Caki2 (cell line): ENCODE results near the gene TNNT3. TPM values are rescaled to one million over a fixed set of nuclear protein-coding genes. Genes with fewer than 3 reads are reported as not detected.

Source experiments
- DNase-seq: peaks from one replicate; pipeline ENCODE4 v3.0.0-alpha.2; 2015; ENCODE audit warnings: low read depth
- in situ Hi-C: cut with HindIII; loops from 2 replicates; pipeline ENCODE4 v1.10.0; 2016; ENCODE audit warnings: low sequenced_read_pairs, low pct_unique_long_range_greater_than_20kb, mixed read lengths
- total RNA-seq: library from RNA; depleted of rRNA; stranded (reverse); fragments of >200 nt; shearing (Covaris generic); gene quantifications from 2 replicates; pipeline ENCODE4 v1.2.3, GENCODE V29; 2014; ENCODE audit warnings: low replicate concordance

Gene TNNT3
- total RNA-seq, 1 experiment from 2014 or later, result not detected

- no peak for DNase-seq
- in situ Hi-C loops, result no loop called here
These were observed 9.0 kb downstream of the TNNT3 start for GRCh38 chr11:1928470-1928890.

DNA sequence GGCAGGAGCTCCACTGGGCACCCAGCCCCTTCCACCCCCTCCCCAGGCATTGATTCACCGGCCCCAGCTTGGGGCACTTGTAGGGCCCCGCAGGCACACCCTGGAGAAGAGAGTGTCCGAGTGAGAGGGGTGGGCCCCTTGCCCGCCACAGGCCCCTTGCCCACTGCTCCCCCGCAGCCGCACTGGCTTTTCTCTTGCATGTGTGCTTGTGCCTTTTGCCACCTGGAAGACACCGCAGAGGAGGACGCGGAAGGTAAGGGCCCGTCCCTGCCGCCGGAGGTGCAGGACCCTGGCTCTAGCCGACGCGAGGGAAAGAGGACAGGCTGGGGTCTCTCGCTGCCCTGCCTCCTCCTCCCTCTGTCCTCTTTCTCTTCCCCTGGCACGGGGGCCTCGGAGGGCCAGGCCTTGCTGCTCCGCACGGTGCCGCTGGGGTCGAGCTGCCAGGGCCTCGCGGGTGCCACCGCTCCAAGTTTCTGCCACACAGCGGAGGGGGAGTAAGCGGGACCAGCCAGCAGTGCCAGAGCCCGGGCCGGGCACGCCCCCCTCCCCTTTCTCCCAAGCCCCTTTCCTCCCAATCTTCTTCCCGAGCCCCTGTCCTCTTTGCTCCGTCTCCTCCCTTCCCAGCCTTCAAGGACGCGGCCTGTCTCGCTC lies 9.5 kb downstream of the TNNT3 start:
- no peak for DNase-seq
- in situ Hi-C loops, result no loop called here

DNA sequence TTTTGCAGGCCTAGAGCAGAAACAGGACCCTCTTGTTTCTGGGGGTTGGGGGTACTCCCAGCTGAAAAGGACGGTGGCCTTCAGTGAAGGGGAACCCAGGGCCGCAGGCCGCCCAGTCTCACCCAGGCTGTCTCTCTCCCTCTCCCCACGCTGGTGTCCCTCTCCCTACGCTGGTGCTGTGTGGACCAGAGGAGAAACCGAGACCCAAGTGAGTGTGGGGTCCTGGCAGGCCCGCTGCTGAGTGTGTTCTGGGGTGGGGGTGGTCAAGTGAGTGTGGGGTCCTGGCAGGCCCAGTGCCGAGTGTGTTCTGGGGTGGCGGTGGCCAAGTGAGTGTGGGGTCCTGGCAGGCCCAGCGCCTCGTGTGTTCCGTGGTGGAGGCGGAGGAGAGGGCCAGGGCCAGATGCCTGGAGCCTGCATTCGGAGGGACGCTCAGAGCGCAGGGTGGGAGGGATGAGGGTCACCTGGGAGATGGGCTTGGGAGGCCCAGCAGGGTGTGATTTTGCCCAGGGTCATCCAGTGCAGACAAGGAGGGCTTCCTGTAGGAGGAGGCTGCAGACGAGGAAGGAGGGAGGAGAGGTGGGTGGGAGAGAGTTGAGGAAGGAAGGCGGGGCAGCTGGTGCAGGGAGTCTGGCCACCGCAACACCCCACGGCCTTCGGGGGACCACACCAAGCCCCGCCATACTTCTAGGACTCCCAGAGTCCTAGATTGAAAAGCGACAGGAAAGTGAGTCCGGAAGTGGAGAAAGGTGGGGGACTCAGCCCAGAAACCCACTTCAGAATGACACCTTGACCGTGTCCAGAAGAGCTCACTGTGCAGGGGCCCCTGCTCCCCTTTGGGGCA lies 10.3 kb downstream of the TNNT3 start:
- in situ Hi-C loops, result no loop called here
- no peak for DNase-seq

DNA sequence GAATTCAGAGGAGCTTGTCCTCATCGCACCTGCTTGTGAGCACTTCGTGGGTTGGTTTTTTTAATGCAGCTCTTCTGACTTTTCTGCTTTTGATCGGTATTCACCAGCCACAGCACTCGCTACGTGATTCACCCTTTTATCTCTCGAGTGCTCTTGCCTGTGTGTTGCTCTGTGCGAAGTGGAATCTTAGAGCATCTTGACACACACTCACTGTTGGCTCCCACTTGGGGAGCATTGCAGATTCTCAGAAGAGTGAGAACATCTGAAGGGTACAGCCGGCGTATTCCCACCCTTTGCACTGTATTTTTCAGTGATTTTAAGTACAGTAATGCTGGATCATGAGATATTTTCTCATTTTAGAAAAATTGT lies 10.9 kb downstream of the TNNT3 start:
- no peak for DNase-seq
- in situ Hi-C loops, result no loop called here

DNA sequence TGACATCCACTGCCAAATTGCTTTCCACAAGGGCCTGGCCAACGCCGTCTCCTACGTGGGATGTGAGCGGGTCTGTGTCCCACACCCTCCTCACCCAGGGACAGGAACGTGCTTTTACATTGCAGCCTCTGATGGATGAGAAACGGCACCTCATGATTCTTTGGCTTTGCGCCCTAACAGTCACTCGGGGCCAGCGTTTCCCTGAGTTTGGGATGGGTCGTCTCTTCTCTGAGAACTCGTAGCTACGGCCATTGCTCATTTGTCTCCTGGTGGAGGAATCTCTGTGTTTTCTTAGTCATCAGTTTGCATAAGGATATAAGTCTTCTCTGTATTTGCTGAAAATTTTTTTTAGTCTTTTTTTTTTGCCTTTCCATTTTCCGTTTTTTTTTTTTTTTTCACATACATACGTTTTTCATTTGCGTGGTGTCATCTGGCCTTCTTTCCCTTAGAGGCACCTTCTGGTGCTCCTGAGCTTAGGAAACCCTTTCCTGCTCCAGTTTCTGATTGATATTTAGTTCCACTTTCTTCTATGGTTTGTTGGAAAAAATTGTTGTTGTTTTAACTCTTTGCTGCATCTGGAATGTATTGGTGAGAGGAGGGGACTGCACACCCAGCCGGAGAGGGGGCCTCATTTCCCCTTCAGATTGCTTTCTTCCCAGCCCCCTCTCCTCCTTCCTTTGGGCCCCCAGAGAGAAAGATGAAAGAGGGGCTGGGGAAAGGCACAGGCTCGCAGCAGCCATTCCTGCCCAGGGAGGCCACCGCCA lies 12.0 kb downstream of the TNNT3 start:
- no peak for DNase-seq
- in situ Hi-C loops, result no loop called here

GRCh38 chr11:1932105-1932480 lies 12.6 kb downstream of the TNNT3 start:
- in situ Hi-C loops, result no loop called here
- no peak for DNase-seq

DNA sequence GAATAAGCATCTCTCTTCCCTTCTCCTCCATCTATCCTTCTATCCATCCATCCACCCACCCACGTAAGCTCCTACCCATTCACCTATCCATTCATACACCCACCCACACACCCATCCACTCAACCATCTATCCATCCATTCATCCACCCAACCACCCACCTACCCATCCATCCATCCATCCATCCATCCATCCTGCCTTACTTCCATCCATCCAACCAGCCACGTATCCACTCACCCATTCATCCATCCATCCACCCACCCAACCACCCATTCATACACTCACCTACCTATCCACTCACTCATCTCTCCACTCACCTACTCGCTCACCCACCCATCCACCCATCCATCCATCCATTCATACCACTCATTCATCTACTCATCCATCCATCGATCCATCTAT lies 13.2 kb downstream of the TNNT3 start:
- no peak for DNase-seq
- in situ Hi-C loops, result no loop called here

DNA sequence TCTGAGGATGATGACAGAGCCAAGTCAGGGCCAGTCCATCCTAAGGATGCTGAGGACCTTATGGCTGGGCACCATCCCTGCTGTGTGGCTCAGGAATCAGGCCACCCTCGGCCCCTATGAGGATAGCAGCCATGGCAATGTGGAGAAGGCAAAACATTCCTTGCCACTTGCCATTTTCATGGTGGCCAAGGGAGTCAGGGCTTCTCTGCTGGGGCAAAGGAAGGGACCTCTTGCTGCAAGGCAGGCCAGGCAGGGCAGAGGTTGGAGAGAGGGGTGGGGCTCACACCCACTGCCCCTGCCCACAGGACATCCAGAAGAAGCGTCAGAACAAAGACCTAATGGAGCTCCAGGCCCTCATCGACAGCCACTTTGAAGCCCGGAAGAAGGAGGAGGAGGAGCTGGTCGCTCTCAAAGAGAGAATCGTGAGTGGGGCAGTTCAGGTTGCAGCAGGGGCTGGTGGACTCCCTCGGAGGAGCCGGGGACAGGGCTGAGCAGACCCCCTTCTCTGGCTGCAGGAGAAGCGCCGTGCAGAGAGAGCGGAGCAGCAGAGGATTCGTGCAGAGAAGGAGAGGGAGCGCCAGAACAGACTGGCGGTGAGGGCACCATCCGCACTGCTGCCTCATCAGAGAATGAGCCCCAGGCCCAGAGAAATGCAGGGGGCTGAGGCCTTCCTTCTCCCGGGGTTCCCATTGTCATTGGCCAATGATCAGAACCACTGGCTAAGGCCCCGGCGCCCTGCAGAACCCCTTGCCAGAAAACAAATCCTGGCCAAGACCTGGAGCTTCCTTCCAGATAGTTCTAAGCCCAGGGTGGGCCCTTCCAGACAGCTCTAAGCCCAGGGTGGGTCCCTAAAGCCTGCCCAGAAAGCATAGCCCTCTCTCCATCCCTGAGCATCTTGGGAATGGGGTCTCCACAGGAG lies 14.2 kb downstream of the TNNT3 start:
- DNase-seq, result no peak
- in situ Hi-C loops, result no loop called here

GRCh38 chr11:1934335-1935155 lies 15.0 kb downstream of the TNNT3 start:
- no peak for DNase-seq
- in situ Hi-C loops, result no loop called here

DNA sequence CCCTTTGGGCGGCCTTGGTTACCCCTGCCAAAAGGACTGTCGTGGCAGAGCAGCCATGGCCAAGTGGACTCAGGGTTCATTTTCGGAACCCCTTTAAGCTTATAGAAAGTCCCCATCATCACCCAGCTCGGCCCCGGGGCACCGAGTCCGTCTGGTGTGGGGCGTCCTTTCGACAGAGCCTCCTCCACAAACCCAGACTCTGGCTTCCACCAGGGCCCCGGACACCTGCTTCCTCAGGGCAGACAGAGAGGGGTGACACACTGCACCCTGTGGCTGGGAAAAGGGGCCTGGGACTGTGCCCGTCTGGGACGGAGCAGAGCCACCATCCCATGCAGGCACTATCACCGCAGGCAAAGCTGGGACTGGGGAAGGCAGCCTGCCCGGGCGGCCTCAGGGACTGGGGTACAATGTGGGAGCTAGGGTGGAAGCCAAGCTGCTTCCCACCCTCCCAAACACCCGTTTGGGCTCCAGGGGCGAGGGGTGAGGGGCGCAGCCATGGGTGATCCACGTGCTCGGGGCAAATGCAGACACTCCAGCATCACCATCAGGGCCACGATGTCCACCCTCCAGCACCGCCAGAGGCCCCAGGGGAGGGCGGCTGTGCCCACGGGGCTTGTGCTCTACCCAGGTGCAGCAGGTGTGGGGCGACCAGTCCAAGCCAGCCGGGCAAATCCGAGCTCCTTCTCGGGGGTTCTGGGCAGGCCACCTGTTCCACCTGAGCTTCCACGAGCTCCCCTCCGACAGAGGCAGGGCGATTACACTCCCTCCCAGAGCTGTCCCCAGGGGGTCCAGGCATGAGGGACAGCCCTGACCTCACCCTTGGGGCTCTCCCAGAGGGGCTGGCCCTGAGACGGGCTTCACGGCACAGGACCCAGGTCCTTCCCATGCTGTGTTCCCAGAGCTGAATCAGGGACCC lies 15.9 kb downstream of the TNNT3 start:
- in situ Hi-C loops, result no loop called here
- DNase-seq, result no peak

GRCh38 chr11:1936072-1936780 lies 16.7 kb downstream of the TNNT3 start:
- no peak for DNase-seq
- in situ Hi-C loops, result no loop called here

DNA sequence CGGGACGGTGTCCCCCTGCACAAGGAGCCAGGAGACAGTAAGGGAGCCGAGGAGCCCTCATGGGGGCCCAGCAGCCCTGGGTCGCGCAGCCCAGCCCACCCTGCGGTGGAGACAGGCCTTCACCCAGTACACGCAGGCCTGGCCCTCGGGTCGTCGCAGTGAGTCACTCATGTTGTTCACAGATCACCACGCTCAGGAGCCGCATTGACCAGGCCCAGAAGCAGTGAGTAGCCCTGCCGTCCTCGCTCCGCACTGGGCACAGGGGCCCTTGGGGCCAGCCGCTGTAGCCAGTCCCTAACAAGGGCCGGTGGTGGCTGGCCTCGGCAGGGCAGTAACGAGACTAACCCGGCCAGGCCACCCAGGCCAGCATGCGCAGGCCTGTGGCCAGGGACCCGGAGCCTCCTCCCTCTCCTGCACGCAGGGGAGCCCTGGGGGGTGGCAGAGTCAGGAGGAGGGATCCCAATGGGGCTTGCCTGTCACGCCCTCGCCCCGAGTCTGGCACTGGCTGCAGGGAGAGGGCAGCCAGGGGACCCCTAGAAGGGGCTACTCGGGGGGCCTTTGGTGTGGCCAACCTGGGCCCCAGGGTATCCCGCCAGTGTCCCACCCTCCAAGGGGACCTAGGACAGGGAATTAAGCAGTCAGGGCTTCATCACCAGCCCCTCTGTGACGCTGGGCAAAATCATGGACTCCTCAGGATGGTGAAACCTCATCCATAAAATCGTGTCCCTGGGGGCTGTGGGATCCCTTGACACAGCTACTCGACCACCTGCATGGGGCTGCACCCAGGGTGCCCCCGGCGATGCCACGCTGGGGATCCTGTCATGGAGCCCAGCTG lies 17.5 kb downstream of the TNNT3 start:
- in situ Hi-C loops, result no loop called here
- no peak for DNase-seq

DNA sequence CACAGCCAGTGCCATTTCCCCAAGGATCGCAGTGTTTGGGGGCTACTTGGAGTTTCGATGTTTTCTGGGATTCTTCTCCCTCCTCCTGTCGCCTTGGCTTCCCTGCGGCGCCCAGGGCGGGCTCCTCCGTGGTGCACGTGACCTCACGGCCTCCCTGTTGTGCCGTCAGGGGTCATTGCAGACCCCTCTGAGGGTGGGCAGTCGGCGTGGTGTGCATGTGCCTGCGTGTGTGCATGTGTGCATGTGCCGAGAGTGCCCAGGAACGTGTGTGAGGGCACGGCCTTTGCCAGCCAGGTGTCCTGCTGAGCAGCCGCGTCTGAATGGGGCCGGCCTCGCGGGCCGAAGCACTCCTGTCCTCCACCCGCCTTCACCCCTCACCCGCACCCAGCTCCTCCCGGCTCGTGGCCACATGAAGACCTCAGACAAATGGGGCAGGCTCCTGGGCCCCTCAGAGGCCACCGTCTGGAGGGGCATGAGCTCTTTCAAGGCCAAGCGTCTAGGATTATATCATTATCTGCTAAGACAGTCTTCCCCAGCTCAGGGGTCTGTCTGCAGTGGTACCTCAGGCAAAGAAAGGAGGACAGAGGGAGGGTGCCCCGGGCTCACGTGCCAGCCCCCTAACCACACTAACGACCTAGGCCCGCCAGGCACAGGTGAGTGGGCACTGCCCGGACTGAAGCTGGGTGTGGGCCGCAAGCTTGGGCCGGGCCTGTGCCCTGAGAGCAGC lies 18.3 kb downstream of the TNNT3 start:
- in situ Hi-C loops, result no loop called here
- no peak for DNase-seq

DNA sequence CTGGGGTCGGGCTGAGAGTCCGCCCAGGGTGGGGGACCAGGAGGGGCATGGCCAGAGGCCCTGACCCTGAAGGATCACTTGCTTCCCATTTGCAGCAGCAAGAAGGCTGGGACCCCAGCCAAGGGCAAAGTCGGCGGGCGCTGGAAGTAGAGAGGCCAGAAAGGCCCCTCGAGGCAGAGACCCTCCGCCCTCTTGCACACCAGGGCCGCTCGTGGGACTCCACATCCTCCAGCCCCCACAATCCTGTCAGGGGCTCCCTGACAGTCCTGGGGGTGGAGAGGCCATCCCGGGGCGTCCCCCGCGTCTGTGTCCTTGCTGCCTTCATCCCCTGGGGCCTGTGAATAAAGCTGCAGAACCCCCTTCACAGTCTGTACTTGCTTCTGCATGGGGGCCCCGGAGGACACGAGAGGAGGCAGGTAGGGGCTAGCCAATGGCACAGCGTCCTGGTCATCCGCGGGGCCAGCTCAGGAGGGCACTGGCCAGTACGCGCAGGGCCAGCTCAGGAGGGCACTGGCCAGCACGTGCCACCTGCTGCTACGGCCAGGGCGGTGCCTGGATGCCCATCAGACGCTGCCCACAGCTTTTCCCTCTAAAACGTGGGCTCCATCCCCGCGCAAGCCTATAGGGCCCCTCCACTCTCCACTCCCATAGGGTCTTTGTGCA lies 19.0 kb downstream of the TNNT3 start:
- no peak for DNase-seq
- in situ Hi-C loops, result no loop called here
